WI38 (cell line): ENCODE results near the gene ALG9.
A peak's percentile ranks its signal among the peaks of the same experiment; 100 is the strongest.

Source experiments
- H3K4me3 ChIP-seq: 2 replicates; pipeline ENCODE4 v1.5.1; 2011; ENCODE audit warnings: low read depth, mild to moderate bottlenecking, control low read depth, low read length
- CTCF ChIP-seq: IDR thresholded peaks from 2 replicates; pipeline ENCODE4 v1.5.1; 2012; ENCODE audit warnings: low read depth, mild to moderate bottlenecking, control low read depth, low read length

ALG9 gene

GRCh38 chr11:111852103-111852502, 19.3 kb downstream of the ALG9 start:
- no peak overlapping the region for H3K4me3 ChIP-seq
- TF ChIP-seq CTCF, result no peak

- no peak overlapping the region for H3K4me3 ChIP-seq
- TF ChIP-seq CTCF, result peak; percentile 30; the same call in 1 of the 2 replicates
Observed at GRCh38 chr11:111851636-111852035, 19.7 kb downstream of the ALG9 start.

GRCh38 chr11:111851067-111851466, 20.3 kb downstream of the ALG9 start:
- TF ChIP-seq CTCF, result no peak
- H3K4me3 ChIP-seq, result no peak overlapping the region

- TF ChIP-seq CTCF, result no peak
- H3K4me3 ChIP-seq, result no peak overlapping the region
Observed at GRCh38 chr11:111849631-111850030, 21.8 kb downstream of the ALG9 start.

- TF ChIP-seq CTCF, result no peak
- H3K4me3 ChIP-seq, result no peak overlapping the region
Observed at GRCh38 chr11:111846636-111847035, 24.7 kb downstream of the ALG9 start.

DNA sequence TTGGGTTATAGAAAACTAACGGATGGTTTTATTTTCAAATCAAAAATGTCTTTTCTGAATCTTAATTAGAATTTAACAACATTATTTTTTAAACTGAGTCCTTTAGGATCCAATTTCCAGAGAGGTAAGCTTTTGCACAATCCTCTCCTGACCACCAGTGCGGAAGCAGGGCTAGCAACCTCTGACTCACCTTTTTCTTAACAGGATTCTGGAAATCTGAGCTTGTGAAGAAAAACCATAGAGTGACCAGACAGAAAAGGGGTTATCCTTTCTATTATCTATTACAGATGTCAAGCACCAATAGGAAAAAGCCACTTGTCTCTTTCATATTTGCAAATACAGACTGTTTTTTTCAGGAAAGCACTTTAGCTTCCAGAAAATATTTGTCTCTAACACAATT, 25.3 kb downstream of the ALG9 start:
- no peak overlapping the region for H3K4me3 ChIP-seq

More for the DNA sequence above, 25.3 kb downstream of the ALG9 start:
- TF ChIP-seq CTCF, result no peak
